Keratinocyte (primary cell): ENCODE results near the gene ZNF423.

Experiments
- EZH2 ChIP-seq: IDR thresholded peaks from one replicate; pipeline ENCODE4 v1.6.1; 2012; ENCODE audit warnings: inconsistent platforms, mild to moderate bottlenecking, low read length, moderate library complexity
- TF ChIP-seq, protein P1 (sequence below), 3 experiments: IDR thresholded peaks in 1 of 3; conservative IDR thresholded peaks in 1 of 3; optimal IDR thresholded peaks in 1 of 3; 2 replicates in 2 of 3; 3 replicates in 1 of 3; pipeline versions ENCODE3 to v1.5.1; 2011; ENCODE audit warnings: low read length in 3 of 3, mild to moderate bottlenecking in 3 of 3, moderate library complexity in 2 of 3, control low read depth in 1 of 3, inconsistent platforms in 1 of 3; ENCODE audit not compliant: insufficient read depth in 2 of 3; ENCODE audit errors: extremely low read depth in 1 of 3

GRCh38 chr16:49672753-49673152, 183.2 kb downstream of the ZNF423 start:
- TF ChIP-seq, protein P1, sequence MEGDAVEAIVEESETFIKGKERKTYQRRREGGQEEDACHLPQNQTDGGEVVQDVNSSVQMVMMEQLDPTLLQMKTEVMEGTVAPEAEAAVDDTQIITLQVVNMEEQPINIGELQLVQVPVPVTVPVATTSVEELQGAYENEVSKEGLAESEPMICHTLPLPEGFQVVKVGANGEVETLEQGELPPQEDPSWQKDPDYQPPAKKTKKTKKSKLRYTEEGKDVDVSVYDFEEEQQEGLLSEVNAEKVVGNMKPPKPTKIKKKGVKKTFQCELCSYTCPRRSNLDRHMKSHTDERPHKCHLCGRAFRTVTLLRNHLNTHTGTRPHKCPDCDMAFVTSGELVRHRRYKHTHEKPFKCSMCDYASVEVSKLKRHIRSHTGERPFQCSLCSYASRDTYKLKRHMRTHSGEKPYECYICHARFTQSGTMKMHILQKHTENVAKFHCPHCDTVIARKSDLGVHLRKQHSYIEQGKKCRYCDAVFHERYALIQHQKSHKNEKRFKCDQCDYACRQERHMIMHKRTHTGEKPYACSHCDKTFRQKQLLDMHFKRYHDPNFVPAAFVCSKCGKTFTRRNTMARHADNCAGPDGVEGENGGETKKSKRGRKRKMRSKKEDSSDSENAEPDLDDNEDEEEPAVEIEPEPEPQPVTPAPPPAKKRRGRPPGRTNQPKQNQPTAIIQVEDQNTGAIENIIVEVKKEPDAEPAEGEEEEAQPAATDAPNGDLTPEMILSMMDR (optimal IDR thresholded peaks at IDR 0.05 in 1 of 3, IDR thresholded peaks at IDR 0.05 in 1 of 3, conservative IDR thresholded peaks at IDR 0.05 in 1 of 3; ENCODE audit: extremely low read depth in 1 of 3, insufficient read depth in 2 of 3, low read length in 3 of 3), result no peak
- no peak for TF ChIP-seq EZH2
